ENCODE results near the gene NECTIN1.

Gene NECTIN1

DNA sequence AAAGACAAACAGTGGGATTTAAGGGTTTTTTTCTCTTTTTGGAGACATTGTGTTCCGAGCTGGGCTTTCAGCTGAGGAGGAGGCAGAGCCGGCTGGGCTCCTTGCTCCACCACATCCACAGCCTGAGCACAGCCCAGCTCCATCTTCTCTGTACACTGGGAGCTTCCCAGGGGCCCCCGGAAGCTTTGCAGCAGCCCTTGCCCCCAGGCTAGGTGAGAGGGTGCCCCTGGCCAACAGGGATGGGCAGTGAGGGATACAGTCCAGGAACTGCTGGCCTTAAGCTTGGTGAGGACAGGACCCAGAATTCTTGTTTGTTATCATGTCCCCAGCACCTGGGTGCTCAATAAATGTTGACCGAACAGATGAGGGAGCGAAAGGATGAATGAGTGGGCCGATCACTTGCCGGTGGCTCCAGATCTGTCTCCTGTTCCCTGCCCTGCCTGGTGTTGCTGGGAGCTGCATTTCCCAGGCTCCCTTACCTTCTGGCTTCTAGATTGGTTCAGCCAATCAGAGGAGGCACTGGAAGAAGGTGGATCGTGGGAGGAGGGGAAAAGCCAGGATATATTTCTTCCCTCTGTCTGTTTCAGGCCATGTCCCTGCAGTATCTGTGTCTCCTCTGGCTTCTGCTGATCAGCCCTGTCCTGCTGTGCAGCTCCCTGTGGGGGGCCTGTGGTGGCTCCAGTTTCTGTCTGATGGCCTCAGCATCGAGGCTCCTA, 26.5 kb upstream of the NECTIN1 start:
- DNase-seq, result no peak

DNA sequence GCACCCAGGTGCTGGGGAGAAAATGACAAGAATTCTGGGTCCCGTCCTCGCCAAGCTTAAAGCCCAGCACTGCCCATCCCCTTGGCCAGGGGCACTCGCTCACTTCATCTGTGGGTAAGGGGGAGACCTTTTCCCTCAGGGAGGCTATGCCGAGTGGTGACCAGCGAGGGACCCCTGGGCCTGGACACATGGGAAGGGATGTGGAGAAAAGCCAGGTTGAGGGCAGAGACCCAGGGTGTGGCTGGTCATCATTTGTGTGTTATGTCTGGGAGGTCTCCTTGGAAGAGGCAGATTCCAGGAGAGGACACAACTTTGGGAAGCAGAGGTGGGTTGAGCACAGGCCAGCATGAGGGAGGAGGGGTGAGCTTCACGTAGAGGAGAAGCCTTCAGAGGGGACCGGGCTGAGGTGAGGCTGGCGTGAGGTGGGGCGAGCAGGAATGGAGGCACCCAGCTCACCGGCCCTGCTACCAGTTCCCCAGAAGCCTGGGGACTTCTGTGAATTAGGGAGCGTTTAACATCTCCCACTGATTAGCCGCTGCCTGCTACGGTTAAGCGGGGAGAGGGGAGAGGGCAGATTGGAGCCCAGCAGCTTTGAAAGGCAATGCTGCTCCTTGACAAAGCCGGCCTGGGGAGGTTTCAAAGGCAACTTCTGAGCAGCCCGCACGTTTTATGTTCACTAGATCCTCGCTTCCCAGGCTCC, 25.8 kb upstream of the NECTIN1 start:
- no peak for DNase-seq

DNA sequence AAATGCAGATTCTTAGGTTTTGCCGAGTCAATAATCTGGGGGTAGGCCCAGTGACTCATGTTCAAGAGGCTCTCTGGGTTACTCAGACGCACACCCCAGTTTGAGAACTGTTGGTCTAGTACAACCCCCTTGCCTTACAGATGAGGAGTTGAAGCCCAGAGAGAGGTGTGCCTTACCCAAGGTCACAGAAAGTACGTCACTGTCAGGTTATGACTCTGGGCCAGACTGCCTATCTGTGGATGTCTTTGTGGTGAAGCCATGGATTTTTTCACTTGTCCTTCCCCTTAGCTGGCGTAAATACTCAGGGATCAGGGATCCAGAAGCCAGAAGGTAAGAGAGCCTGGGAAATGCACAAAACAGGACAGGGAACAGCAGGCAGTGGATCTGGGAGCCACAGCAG, 25.2 kb upstream of the NECTIN1 start:
- DNase-seq, result no peak

DNA sequence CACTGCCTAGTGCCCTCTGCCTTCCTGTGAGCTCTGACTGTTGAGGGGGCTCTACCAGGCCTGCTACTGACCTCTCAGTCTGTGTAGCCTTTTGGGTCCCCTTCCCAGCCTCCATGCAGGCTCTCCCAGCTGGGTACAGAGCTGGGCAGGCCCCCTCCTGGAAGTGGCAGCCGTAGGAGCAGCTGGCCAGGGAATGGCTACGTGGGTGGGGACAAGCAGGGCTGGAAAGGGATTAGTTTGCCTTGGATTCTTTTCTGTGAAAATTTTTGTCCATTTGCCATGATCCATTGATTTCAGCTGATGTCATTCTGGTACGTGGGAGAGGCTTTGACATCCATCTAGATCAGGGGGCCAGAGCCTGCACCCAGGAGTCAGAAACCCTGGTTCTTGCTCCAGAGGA, 23.9 kb upstream of the NECTIN1 start:
- no peak for DNase-seq

DNA sequence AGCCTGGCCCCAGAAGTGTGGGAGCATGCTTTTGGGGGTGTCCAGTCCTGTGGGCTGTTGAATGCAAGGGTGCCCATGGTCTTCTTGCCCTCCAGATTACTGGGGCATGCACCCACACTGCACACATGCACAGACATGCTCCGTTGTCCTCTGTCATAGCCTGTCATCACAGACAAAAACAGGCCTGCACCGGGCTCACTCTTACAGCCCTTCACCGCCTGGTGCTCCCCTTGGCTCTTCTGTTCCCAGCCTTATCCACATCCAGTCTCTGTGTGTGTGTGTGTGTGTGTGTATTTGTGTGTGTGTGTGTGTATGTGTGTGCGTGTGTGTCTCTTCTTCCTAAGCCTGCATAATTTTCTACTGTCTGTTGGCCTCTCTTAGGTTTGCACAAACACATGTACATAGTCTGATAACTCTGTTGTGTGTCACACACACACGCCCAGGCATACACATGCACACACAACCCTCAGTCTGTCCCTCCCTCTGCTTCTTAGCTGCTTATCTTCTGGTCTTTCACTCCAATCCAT, 23.4 kb upstream of the NECTIN1 start:
- no peak for DNase-seq

DNA sequence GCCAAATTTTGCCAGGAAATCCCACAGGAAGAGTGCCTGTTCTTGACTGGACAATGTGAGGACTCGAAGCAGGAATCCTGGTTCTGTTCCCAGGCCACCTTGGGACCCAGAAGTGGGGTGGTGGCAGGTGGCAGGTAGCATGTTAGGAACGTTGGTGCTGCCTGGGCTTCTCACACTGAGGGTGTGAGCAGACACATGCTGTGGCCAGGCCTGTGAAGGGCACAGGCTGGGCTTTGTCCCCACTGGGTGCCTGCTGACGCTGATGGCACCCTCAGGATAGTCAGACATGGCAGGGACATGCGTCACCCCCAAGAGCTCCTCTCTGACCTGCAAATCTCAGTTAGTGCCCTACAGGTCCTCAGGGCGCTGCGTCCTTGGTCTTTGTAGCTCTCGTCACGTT, 21.1 kb upstream of the NECTIN1 start:
- DNase-seq, result no peak

DNA sequence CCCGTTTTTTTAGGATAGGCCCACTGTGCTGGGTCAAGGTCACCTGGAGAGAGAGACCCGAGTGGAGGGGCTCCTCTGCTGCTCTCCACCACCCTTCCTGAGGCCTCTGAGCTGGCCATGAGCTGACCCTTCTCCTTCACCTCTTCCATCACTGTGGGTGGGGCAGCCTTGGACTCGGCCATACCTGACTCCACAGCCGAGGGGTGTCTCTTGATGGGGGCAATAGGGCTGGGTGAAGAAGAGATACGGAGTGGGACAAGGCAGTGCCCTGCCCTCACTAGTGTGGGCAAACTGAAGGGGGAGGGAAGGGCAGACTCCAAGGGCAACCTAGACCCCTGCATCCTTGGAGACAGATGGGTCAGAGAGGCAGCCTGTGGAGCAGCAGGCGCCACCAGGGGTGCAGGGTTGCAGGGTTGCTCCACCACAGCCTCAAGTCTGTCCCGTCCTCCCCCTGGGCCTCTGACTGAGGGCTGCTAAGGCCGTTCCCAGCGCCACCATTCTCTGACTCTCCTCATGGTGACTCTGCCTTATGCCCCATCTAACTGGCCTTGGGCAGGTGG, 20.1 kb upstream of the NECTIN1 start:
- DNase-seq, result no peak

DNA sequence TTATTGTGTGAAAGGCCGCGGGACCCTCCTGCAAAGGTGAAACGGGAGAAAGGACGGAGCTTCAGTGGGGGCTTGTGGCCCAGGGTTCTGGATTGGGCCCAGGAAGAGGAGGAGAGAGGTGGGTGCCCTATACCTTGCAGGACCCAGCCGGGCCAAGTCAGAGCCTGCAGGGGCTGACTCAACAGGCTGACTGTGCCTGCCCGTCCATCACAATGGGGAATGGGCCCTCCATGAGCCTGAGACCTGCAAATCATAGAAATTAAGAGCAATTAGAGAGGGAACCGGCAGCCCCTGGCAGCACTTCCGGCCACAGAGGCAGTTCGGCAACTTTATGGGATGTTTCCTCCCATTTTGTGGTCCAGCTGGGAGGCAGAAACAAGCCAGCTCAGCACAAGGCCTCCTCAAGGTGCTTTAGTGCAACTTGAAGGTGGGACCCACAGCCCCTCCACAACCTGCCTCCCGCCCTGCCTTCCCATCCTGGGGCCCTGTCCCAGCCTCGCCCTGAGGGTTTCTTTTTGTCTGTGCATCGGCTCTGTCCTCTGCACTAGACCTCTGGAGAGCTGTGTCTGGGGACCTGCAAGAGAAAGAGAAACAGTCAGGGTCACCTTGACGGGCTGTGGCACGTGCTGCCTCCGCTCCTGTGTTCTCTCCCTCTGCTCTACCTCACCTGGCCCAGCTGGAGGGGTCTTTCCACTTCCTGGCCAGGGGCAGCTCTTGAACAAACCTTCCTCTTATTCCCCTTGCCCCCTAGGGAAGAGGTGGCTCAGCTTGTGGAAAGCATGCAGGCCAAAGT, 19.1 kb upstream of the NECTIN1 start:
- DNase-seq, result no peak

DNA sequence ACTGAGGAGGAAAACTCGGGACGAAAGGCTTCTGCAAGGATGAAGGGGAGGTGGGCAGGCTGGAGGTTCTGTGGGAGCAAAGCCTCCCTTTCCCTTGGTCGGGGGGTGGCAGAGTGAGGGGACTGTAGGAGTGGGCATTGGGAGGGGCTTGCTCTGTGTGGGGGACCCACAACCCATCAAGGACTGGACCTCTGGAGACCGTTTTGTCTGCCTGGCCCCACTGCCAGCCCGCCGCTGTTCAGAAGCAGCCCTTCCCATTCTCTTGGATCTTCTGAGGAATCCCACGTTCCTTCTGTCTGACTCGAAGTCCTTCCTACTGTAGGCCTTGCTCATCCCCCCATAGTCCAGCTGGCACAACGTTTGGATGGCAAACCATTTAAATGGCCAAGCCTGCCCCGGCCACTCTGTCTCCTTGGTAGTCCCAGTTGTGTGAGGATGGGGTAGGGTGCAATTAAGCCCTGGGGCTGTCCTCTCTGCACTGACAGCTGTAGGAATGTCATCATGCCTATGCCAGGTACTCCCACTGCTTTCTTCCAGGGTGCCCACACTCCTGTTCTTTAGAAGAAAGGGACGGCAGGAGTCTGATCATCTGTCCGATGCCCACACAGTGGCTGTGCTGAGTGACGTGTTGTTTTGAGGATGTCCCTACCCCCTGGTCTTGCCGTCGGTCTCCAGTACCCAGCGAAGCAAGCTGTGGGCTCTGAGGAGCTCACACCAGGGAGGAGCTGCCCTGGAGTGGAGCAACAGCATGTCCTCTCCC, 17.0 kb upstream of the NECTIN1 start:
- no peak for DNase-seq

DNA sequence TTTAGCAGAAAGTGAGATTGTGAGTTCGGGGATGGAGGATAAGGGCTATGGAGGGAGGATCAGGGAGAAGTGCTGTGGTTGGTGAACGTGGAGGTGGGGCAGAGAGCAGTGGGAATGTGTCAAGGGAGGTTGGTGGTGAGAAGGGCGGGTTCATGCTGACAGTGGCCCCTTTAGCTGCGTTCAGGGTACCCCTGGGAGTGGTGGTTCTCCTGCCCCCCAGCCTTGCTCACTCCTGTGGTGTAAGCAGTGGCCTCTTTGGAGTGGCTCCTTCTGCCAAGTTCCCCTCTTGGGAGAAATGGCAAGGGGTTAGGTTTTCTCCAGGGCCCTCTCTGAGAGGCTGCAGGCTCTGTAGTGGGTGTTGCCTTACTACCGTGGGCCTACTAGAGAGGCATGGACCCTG, 16.1 kb upstream of the NECTIN1 start:
- no peak for DNase-seq

DNA sequence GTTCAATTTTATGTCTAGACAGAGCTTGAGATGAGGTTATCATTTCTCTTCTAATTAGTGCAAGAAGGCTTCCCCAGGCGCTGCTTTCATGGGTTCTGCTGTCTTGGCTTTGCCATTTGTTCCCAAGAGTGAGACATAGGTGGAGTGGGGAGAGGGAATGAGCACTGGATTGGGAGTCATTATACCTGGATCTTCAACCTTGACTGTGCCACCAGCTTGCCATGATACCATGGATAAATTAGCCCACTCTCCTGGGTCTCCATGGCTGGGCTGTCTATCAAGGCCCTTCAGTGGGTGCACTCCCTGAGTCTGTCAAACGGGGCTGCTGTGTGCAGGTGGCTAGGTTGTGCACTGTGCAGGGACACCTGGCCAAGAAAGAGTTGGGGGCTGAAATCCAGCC, 15.6 kb upstream of the NECTIN1 start:
- no peak for DNase-seq

DNA sequence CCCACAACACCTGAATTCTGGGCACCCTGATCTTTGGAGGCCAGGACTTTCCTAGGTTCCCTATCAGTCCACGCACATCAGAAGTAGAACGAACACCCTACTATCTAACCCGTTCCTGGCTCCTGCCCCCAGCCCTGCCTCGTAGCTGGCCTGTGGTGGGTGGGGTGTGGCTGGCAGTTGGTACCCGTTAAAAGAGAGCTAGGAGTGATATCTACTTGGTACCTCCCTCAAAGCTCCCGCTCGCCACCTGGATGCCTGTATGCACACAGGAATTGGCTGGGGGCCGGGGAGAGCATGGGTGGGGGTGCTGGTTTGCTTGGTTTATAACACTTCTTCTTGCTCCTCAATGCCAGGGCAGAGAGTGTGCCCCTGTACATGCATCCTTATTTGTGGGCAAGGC, 14.0 kb upstream of the NECTIN1 start:
- no peak for DNase-seq

DNA sequence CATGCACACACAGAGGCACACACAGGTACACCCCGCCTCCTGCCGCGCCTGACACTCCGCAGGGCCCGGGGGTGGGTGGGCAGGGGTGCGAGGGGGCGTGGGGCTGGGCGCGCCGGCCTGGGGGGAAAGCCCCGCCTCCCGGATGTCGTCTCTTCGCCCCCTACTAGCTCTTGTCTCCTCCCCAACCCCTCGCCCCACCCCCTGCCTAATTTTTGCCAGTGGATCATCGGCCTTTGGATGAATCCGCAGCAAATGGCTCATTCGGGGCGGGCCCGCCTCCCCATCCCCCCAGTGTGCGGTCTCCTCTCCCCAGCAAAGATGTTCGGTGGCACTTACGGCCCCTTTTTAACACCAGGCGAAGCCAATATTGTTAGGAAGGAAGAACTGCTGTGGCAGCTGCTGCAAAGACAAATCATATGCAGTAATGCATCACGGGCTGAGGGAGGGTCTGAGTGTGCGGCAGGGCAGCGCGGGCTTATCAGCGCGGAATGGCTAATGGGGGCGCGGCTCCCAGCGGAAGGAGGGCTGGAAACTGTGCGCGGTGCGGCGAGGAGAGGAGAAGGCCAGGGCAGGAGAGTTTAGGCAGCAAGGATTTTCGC, 13.4 kb upstream of the NECTIN1 start:
- DNase-seq, result no peak

DNA sequence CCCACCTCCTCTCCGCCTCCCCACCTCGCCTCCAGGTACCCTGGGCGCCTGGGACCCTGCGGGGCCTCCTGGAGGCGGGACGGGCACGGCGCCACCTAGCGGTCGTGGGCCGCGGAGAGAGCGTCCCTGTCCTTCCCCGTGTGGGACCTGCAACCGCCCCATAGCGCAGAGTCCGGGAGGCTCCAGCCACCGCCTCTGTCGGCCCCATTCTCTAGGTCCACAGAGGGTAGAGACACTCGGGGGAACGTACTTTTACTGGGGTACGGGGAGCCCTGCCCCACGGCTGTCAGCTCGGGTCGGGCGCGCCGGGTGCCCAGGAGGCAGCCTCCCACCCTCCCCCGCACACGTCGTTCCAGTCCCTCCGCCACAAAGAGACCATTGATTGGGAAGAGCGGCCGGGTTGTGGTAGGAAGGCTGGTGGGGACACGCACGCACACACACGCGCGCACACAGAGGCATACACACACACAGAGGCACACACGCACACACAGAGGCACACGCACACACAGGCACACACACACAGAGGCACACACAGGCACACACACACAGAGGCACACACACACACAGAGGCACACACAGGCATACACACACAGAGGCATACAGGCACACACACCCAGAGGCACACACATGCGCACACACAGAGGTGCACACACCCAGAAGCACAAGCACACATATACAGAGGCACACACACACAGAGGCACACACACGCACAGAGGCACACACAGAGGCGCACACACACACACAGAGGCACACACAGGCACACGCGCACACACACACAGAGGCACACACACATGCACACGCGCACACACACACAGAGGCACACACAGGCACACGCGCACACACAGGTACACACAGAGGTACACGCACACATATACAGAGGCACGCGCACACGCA, 12.6 kb upstream of the NECTIN1 start:
- peak; percentile 43 for DNase-seq

DNA sequence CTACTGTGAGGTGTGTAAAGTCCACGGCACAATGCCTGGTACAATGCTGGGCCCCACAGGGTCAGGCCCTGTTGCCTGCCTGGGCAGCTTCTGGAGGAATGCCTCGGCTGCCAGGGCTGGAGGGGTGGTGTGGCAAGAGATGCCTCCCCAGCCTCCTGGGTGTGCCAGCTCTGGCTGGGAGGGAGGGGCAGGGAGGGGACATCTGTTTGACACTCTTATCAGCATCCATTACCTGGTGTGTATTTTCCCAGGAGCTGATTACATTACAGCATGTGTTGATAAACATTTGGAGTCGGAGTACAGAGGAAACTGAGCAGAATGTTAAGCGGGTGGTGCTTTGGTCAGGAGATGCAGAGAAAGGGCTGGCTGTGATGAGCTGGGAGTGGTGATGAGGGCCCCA, 11.0 kb upstream of the NECTIN1 start:
- no peak for DNase-seq

DNA sequence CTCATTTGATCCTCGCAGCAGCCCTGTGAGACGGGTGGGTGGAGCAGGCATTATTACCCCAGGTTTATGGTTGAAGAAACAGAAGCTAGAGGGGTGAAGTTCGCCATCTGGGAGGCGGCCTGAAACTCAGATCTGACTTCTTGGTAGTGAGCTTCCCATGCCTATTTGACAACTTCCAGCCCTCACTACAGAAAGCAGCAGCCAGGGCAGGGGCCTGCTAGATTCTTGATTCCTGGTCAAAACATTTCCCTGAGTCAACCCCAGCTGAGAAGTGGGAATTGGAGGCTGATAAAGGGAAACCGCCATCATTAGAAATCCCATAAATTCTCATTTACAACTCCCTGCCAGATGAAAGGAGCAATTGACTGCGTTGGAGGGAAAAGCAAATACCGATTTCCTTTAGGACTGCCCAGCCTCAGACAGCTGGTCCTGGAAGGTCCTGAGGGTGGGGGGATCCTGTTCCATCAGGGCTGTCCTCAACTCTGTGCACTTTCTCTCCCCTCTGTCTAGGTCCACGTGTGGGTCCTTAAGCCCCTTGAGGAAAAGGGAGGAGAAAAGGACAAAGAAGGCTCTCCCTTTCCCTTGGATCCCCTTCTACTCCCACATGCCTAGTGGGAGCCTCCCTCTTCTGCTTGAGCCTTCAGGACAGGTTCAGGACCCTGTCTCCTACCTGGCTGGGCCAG, 10.2 kb upstream of the NECTIN1 start:
- no peak for DNase-seq

DNA sequence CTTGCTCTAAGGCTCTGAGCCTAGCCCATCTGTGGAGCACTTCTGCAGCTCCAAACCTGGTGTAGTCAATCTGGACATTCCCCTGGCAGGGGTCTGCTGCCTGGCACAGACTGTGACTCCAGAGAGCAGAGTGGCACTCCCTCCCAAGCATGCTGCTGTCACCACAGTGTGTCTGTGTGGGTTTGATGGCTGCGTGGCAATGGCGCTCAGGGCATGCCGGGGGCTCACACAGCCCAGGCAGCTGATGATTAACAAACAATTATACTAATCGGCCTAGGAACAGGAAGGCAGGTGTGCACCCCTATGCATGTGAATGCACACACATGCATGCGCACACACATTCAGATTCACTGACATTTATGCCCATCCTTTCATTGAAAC, 9.0 kb upstream of the NECTIN1 start:
- DNase-seq, result no peak

DNA sequence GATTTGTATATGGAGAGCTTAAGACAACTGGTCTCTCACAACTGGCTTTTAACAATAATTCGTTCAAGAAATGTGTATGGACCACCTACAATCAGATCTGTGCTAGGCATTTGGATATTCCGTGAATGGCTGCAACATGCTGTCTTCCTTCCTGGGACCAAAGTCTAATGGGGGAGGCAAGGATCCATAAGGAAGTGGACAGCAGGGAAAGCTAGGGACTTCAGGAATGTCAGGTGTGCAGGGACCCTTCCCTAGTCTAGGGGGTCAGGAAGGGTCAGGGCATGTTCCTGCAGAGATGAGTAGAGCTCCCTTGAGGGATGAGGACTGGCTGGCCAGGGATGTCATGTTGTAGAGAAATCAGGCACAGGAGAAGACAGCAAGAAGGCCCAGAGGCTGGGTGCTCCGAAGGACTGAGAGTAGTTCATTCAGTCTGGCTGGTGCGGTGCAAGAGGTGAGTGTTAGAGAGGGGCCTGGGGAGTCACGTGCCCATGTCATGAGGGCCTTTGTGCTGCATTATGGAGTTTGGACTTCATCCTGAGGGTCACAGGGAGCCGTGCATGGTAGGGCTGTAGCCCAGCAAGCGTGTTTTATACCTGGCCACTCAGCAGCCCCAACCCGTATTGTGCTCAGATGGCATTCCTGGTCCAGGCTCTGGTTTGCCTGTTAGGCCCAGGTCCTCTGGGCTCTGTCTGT, 8.5 kb upstream of the NECTIN1 start:
- DNase-seq, result no peak

DNA sequence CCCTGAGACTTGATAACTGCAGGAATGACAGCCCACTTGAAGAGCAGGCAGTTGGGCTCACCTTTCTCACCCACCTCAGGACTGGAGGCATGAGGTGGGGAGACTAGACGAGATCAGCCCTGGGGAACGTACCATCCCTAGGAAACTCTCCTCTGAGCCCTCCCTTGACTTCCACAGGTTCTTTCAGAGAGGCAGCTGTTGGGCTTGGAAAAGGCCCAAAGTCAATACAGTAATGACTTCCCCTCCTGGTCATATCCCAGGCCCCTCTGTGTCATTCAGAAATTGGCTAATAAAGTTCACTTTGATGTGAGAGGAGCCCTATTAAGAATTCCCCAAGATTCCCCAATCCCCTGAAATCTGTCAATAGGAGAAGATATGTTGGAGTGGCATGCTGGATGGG, 5.8 kb upstream of the NECTIN1 start:
- no peak for DNase-seq

DNA sequence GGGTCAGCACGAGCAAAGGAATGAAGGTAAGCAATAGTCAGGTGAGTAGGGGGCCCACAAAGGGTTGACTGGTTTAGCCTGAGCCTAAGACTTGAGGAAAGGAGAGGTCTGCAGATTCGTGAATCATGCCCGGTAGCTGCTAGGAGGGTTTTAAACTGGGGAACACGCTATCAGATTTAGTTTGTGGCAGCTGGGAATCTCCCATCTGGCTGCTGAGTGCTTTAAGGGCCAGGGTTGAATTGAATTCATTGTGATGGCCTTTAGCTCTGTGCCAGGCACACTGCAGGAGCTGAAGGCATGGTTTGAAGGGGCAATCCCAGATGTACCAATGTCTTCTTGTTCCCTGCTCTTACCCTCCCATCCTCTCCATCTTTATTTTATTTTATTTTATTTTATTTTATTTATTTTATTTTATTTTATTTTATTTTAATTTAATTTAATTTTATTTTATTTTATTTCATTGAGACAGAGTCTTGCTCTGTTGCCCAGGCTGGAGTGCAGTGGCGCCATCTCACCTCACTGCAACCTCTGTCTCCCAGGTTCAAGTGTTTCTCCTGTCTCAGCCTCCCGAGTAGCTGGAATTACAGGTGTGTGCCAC, 1.9 kb upstream of the NECTIN1 start:
- DNase-seq, result no peak

All from RPMI8226 (cell line).